ENCODE measurements around the gene SLC8A2.

SLC8A2 gene

GRCh38 chr19:47461876-47462275 is 9.8 kb downstream of the SLC8A2 start:
- no peak for TF ChIP-seq CTCF (conservative IDR thresholded peaks at IDR 0.05)
- no peak overlapping the region for H3K27ac ChIP-seq

GRCh38 chr19:47459477-47459876 is 12.2 kb downstream of the SLC8A2 start:
- no peak overlapping the region for H3K27ac ChIP-seq
- no peak for TF ChIP-seq CTCF (conservative IDR thresholded peaks at IDR 0.05)

GRCh38 chr19:47458672-47459071 is 13.0 kb downstream of the SLC8A2 start:
- TF ChIP-seq CTCF (conservative IDR thresholded peaks at IDR 0.05) = no peak
- H3K27ac ChIP-seq = no peak overlapping the region

GRCh38 chr19:47456721-47457474 is 14.8 kb downstream of the SLC8A2 start:
- TF ChIP-seq CTCF (conservative IDR thresholded peaks at IDR 0.05) = no peak
- no peak overlapping the region for H3K27ac ChIP-seq

GRCh38 chr19:47450478-47450877 is 21.2 kb downstream of the SLC8A2 start:
- no peak for TF ChIP-seq CTCF (conservative IDR thresholded peaks at IDR 0.05)
- H3K27ac ChIP-seq = no peak overlapping the region

- no peak overlapping the region for H3K27ac ChIP-seq
- TF ChIP-seq CTCF (conservative IDR thresholded peaks at IDR 0.05) = no peak
These were observed 23.3 kb downstream of the SLC8A2 start for GRCh38 chr19:47448360-47448727.

- peak overlapping the region; percentile 49 for H3K27ac ChIP-seq
- no peak for TF ChIP-seq CTCF (conservative IDR thresholded peaks at IDR 0.05)
These were observed 24.0 kb downstream of the SLC8A2 start for GRCh38 chr19:47447470-47448359.

All from VCaP (cell line).